Nephron progenitor cell (in vitro differentiated cells): ENCODE measurements around the gene IREB2.

Source experiments
- DNase-seq: peaks from one replicate; pipeline ENCODE4 v3.0.0; 2021
- H3K27ac Mint-ChIP-seq: 2 replicates; pipeline ENCODE4 v1.8.0; 2021; ENCODE audit warnings: mild to moderate bottlenecking, moderate library complexity, mixed read lengths
- H3K27me3 Mint-ChIP-seq: 2 replicates; pipeline ENCODE4 v1.8.0; 2021; ENCODE audit warnings: mild to moderate bottlenecking, low read depth, mixed read lengths; ENCODE audit not compliant: poor library complexity
- H3K36me3 Mint-ChIP-seq: 2 replicates; pipeline ENCODE4 v1.8.0; 2021; ENCODE audit warnings: low read depth, mixed read lengths
- H3K4me1 Mint-ChIP-seq: 2 replicates; pipeline ENCODE4 v1.8.0; 2021; ENCODE audit warnings: mixed read lengths
- H3K4me3 Mint-ChIP-seq: 2 replicates; pipeline ENCODE4 v1.8.0; 2021; ENCODE audit warnings: mild to moderate bottlenecking, moderate library complexity, mixed read lengths
- H3K9me3 Mint-ChIP-seq: 2 replicates; pipeline ENCODE4 v1.8.0; 2021; ENCODE audit warnings: mild to moderate bottlenecking, moderate library complexity, mixed read lengths
- TF ChIP-seq, protein P1 (sequence below): fragments of 200-600 bp; sonication (generic); IDR thresholded peaks from 2 replicates; pipeline ENCODE4 v1.5.0; 2021; ENCODE audit warnings: antibody characterized with exemption

IREB2 gene

DNA sequence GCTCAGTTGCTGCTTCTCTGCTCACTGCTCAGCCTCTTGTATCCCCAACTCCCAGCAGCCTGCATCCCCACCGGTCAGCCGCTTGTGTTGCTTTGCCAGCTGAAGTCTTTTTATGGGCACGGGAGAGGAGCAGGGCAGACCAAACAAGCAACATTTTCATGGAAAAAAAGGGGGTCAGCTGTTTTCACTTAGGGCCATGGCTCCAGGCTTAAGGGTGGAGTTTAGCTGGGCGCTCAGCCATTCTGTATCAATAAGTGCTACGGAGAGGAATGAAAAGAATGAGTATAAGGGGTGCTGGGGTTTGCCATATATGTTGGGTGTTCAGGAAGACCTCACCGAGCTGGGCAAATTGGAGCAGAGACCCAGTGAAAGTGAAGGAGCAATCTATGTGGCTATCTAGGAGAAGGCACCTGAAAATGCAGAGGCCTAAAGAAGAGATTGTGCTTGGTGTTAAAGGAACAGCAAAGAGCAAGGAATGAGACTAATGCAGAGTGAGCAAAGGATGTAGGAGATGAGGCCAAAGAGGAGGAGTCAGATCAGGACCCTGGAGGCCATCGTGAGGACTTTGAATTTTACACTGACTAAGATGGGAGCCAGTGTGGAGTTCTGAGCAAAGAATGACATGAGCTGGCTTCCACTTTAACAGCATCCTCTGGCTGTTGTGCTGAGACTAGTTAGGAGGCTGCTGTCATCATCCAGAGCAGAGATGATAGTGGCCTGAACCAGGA is 16.6 kb upstream of the IREB2 start:
- DNase-seq, result no peak
- TF ChIP-seq, protein P1, sequence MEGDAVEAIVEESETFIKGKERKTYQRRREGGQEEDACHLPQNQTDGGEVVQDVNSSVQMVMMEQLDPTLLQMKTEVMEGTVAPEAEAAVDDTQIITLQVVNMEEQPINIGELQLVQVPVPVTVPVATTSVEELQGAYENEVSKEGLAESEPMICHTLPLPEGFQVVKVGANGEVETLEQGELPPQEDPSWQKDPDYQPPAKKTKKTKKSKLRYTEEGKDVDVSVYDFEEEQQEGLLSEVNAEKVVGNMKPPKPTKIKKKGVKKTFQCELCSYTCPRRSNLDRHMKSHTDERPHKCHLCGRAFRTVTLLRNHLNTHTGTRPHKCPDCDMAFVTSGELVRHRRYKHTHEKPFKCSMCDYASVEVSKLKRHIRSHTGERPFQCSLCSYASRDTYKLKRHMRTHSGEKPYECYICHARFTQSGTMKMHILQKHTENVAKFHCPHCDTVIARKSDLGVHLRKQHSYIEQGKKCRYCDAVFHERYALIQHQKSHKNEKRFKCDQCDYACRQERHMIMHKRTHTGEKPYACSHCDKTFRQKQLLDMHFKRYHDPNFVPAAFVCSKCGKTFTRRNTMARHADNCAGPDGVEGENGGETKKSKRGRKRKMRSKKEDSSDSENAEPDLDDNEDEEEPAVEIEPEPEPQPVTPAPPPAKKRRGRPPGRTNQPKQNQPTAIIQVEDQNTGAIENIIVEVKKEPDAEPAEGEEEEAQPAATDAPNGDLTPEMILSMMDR, result no peak
- peaks cover 15% of the 10 kb centered on the region for H3K9me3 Mint-ChIP-seq
- no peak overlapping the region for H3K4me3 Mint-ChIP-seq
- H3K27ac Mint-ChIP-seq, result no peak overlapping the region
- no peaks in the 10 kb centered on the region for H3K36me3 Mint-ChIP-seq
- peaks cover 52% of the 10 kb centered on the region for H3K27me3 Mint-ChIP-seq
- H3K4me1 Mint-ChIP-seq, result peaks cover 6% of the 10 kb centered on the region

DNA sequence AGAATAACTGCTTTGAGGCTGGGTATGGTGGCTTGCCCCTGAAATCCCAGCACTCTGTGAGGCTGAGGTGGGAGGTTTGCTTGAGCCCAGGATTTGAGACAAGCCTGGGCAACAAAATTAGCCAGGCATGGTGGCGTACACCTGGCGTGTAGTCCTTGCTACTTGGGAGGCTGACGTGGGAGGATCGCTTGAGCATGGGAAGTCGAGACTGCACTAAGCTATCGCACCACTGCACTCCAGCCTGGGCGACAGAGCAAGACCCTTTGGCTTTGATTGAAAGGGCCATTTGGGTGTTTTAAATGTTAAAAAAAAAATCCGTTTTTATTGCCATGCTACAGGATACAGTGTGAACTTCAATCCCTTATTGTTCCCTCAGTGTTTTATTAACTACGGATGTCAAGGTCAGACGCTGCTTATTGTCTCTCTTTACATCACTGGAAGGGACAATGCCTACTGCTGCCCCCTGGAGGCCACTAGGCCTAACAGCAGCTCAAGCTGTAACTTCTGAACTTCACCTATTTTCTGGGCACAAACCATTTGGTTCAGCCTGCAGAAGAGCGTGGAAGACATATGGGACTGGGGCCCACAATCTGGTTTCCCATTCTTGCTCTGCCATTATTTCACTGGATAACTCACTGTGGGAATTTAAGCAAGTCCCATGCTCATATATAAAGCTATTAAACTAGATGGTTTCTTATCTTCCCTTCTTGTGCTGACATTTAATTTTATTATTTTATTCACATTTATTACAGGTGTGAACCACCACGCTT is 15.3 kb upstream of the IREB2 start:
- Mint-ChIP-seq H3K4me3 (no peak overlapping the region), H3K9me3 (peaks cover 15% of the 10 kb centered on the region), H3K4me1 (peaks cover 6% of the 10 kb centered on the region), H3K27me3 (peaks cover 41% of the 10 kb centered on the region), H3K36me3 (no peaks in the 10 kb centered on the region), H3K27ac (no peak overlapping the region)
- DNase-seq, result peak; percentile 74
- TF ChIP-seq, protein P1, result peak; percentile 93

DNA sequence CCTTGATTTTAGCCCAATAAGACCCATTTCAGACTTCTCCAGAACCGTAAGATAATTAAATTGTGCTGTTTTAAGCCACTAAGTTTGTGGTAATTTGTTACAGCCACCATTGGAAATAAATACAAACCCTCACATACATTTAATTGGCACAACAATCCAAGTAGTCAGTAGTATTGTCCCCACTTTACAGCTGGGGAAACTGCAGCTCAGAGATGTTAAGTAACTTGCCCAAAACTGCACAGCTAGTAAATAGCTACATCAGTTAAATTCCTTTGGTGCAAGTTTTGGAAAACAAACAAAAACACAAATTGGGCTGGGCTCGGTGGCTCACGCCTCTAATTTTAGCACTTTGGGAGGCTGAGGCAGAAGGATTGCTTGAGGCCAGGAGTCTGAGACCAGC is 13.3 kb upstream of the IREB2 start:
- H3K4me1 Mint-ChIP-seq, result peaks cover 5% of the 10 kb centered on the region
- peaks cover 37% of the 10 kb centered on the region for H3K27me3 Mint-ChIP-seq
- H3K4me3 Mint-ChIP-seq, result no peak overlapping the region
- H3K27ac Mint-ChIP-seq, result no peak overlapping the region
- H3K9me3 Mint-ChIP-seq, result peaks cover 5% of the 10 kb centered on the region
- no peak for DNase-seq
- H3K36me3 Mint-ChIP-seq, result no peaks in the 10 kb centered on the region
- TF ChIP-seq, protein P1, result no peak

DNA sequence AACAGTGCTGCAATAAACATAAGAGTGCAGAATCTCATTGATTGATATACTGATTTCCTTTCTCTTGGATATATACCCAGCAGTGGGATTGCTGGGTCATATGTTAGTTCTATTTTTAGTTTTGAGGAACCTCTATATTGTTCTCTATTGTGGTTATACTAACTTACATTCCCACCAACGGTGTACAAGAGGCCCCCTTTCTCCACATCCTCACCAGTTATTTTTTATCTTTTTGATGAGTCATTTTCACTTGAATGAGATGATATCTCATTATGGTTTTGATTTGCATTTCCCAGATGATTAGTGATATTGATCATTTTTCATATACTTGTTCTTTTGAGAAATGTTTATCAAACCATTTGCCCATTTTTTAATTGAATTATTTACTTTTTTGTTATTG is 12.4 kb upstream of the IREB2 start:
- Mint-ChIP-seq H3K27me3 (peaks cover 35% of the 10 kb centered on the region), H3K36me3 (no peaks in the 10 kb centered on the region), H3K4me3 (no peak overlapping the region), H3K27ac (no peak overlapping the region), H3K4me1 (peaks cover 6% of the 10 kb centered on the region), H3K9me3 (peaks cover 3% of the 10 kb centered on the region)
- TF ChIP-seq, protein P1, result no peak
- no peak for DNase-seq

DNA sequence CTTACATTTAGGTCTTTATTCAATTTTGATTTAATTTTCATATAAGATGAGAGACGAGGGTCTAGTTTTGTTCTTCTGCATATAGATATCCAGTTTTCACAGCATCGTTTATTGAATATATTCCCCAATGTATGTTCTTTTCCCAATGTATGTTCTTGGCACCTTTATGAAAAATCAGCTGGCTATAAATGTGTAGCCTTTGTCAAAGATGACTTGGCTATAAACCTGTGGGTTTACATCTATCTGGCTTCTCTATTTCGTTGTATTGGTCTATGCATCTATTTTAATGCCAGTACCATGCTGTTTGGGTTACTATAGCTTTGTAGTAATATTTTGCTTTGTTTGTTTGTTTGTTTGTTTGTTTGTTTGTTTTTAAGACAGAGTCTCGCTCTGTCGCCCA is 11.7 kb upstream of the IREB2 start:
- Mint-ChIP-seq H3K4me3 (no peak overlapping the region), H3K27me3 (peaks cover 31% of the 10 kb centered on the region), H3K36me3 (no peaks in the 10 kb centered on the region), H3K4me1 (peaks cover 6% of the 10 kb centered on the region), H3K9me3 (peaks cover 7% of the 10 kb centered on the region), H3K27ac (no peak overlapping the region)
- no peak for DNase-seq
- TF ChIP-seq, protein P1, result no peak
